H9 (cell line): ENCODE measurements around the gene KRTAP10-6. TPM values are rescaled to one million over a fixed set of nuclear protein-coding genes. Genes with fewer than 3 reads are reported as not detected.

Experiments used
- DNase-seq: peaks from one replicate; pipeline ENCODE4 v3.0.0-alpha.2; 2017
- H2AFZ ChIP-seq: one replicate; pipeline ENCODE4 v1.6.1; 2013; ENCODE audit warnings: mild to moderate bottlenecking, low read length, control low read depth, moderate library complexity
- H2AK5ac ChIP-seq: 2 replicates; pipeline ENCODE4 v1.6.1; 2013; ENCODE audit warnings: low read length, control low read depth, mixed read lengths; ENCODE audit not compliant: insufficient read length
- H2BK120ac ChIP-seq: one replicate; pipeline ENCODE4 v1.6.1; 2013; ENCODE audit warnings: low read depth, mild to moderate bottlenecking, low read length, control low read depth, inconsistent platforms; ENCODE audit not compliant: poor library complexity, severe bottlenecking
- H2BK12ac ChIP-seq: 2 replicates; pipeline ENCODE4 v1.6.1; 2013; ENCODE audit warnings: low read length, control low read depth, mixed read lengths, low read depth; ENCODE audit not compliant: insufficient read length
- H2BK15ac ChIP-seq: 2 replicates; pipeline ENCODE4 v1.6.1; 2013; ENCODE audit warnings: low read depth, low read length, control low read depth
- H2BK20ac ChIP-seq: one replicate; pipeline ENCODE4 v1.6.1; 2013; ENCODE audit warnings: low read depth, mild to moderate bottlenecking, low read length, control low read depth, inconsistent platforms; ENCODE audit not compliant: poor library complexity, severe bottlenecking
- H2BK5ac ChIP-seq: 2 replicates; pipeline ENCODE4 v1.6.1; 2013; ENCODE audit warnings: low read length, control low read depth, mixed read lengths; ENCODE audit not compliant: insufficient read length
- H3K14ac ChIP-seq: 2 replicates; pipeline ENCODE4 v1.6.1; 2013; ENCODE audit warnings: low read length, control low read depth; ENCODE audit not compliant: insufficient read depth
- H3K18ac ChIP-seq: 2 replicates; pipeline ENCODE4 v1.6.1; 2013; ENCODE audit warnings: low read depth, mild to moderate bottlenecking, mixed read lengths, low read length, control low read depth; ENCODE audit not compliant: insufficient read length
- H3K23ac ChIP-seq: 2 replicates; pipeline ENCODE4 v1.6.1; 2013; ENCODE audit warnings: low read length, control low read depth, mixed read lengths, low read depth; ENCODE audit not compliant: insufficient read length
- H3K23me2 ChIP-seq: 2 replicates; pipeline ENCODE4 v1.6.1; 2013; ENCODE audit warnings: low read depth, mild to moderate bottlenecking, mixed read lengths, low read length, control low read depth; ENCODE audit not compliant: insufficient read length, poor library complexity, severe bottlenecking
- H3K27ac ChIP-seq: 2 replicates; pipeline ENCODE4 v1.5.1; 2013; ENCODE audit warnings: low read length, control low read depth, mixed read lengths, low read depth; ENCODE audit not compliant: insufficient read length
- H3K27me3 ChIP-seq: 2 replicates; pipeline ENCODE4 v1.6.1; 2013; ENCODE audit warnings: low read length, control low read depth, inconsistent platforms; ENCODE audit not compliant: insufficient read depth
- H3K4ac ChIP-seq: 2 replicates; pipeline ENCODE4 v1.6.1; 2013; ENCODE audit warnings: low read depth, mild to moderate bottlenecking, control low read depth, inconsistent platforms, low read length, moderate library complexity
- H3K4me1 ChIP-seq: 2 replicates; pipeline ENCODE4 v1.6.1; 2013; ENCODE audit warnings: low read length, control low read depth, inconsistent platforms; ENCODE audit not compliant: insufficient read depth
- H3K4me2 ChIP-seq: 2 replicates; pipeline ENCODE4 v1.6.1; 2013; ENCODE audit warnings: low read length, control low read depth, mixed read lengths; ENCODE audit not compliant: insufficient read length, insufficient read depth
- H3K56ac ChIP-seq: 2 replicates; pipeline ENCODE4 v1.6.1; 2013; ENCODE audit warnings: low read depth, mild to moderate bottlenecking, mixed read lengths, low read length, control low read depth; ENCODE audit not compliant: insufficient read length
- H3K79me1 ChIP-seq: 2 replicates; pipeline ENCODE4 v1.6.1; 2013; ENCODE audit warnings: low read depth, mild to moderate bottlenecking, moderate library complexity, low read length, control low read depth, inconsistent platforms; ENCODE audit not compliant: insufficient read depth, poor library complexity, severe bottlenecking
- H3K79me2 ChIP-seq: 2 replicates; pipeline ENCODE4 v1.6.1; 2013; ENCODE audit warnings: low read length, control low read depth, inconsistent platforms; ENCODE audit not compliant: insufficient read depth
- H3K9ac ChIP-seq: 2 replicates; pipeline ENCODE4 v1.6.1; 2013; ENCODE audit warnings: low read length, control low read depth, mixed read lengths; ENCODE audit not compliant: insufficient read length; ENCODE audit errors: extremely low read depth
- H3K9me3 ChIP-seq: one replicate; pipeline ENCODE4 v1.6.1; 2013; ENCODE audit warnings: low read depth, low read length, inconsistent platforms; ENCODE audit not compliant: control insufficient read depth
- H3T11ph ChIP-seq: one replicate; pipeline ENCODE4 v1.6.1; 2013; ENCODE audit warnings: mild to moderate bottlenecking, low read length, control low read depth, inconsistent platforms
- H4K20me1 ChIP-seq: one replicate; pipeline ENCODE4 v1.6.1; 2013; ENCODE audit not compliant: control insufficient read depth, insufficient read length, insufficient read depth
- H4K5ac ChIP-seq: 2 replicates; pipeline ENCODE4 v1.6.1; 2013; ENCODE audit warnings: low read depth, mild to moderate bottlenecking, mixed read lengths, low read length, control low read depth; ENCODE audit not compliant: insufficient read length
- H4K8ac ChIP-seq: replicated peaks from 2 replicates; pipeline ENCODE4 v1.6.1; 2013; ENCODE audit warnings: low read length, control low read depth, mixed read lengths, low read depth; ENCODE audit not compliant: insufficient read length
- H4K91ac ChIP-seq: 2 replicates; pipeline ENCODE4 v1.6.1; 2013; ENCODE audit warnings: low read depth, mild to moderate bottlenecking, moderate library complexity, mixed read lengths, low read length, control low read depth; ENCODE audit not compliant: insufficient read length
- H3K27ac Mint-ChIP-seq, 3 experiments: 2 replicates in 2 of 3; 3 replicates in 1 of 3; pipeline ENCODE4 v1.8.0; 2020 to 2021; ENCODE audit warnings: mixed read lengths in 3 of 3, mild to moderate bottlenecking in 1 of 3, moderate library complexity in 1 of 3
- H3K27me3 Mint-ChIP-seq: 2 replicates; pipeline ENCODE4 v1.8.0; 2021; ENCODE audit warnings: low read depth, mild to moderate bottlenecking, moderate library complexity, mixed read lengths
- H3K36me3 Mint-ChIP-seq, 3 experiments: 2 replicates in 2 of 3; 3 replicates in 1 of 3; pipeline ENCODE4 v1.8.0; 2020 to 2021; ENCODE audit warnings: low read depth in 3 of 3, mixed read lengths in 3 of 3; ENCODE audit not compliant: insufficient read depth in 1 of 3
- H3K4me1 Mint-ChIP-seq, 2 experiments: 2 replicates each; pipeline ENCODE4 v1.8.0; 2020; ENCODE audit warnings: mixed read lengths in 2 of 2
- H3K4me3 Mint-ChIP-seq, 2 experiments: 2 replicates in 1 of 2; 3 replicates in 1 of 2; pipeline ENCODE4 v1.8.0; 2020 to 2021; ENCODE audit warnings: mild to moderate bottlenecking in 2 of 2, mixed read lengths in 2 of 2, moderate library complexity in 1 of 2
- H3K9me3 Mint-ChIP-seq, 2 experiments: 2 replicates in 1 of 2; 3 replicates in 1 of 2; pipeline ENCODE4 v1.8.0; 2020; ENCODE audit warnings: mild to moderate bottlenecking in 2 of 2, mixed read lengths in 2 of 2, moderate library complexity in 1 of 2
- WGBS: extraction: QIAGEN DNeasy Blood & Tissue Kit; methylation state at CpG from one replicate; pipeline ENCODE4 v1.1.7; 2013; ENCODE audit warnings: missing lambda C conversion rate, low lambda C conversion rate, mixed read lengths; ENCODE audit not compliant: insufficient read length; ENCODE audit errors: extremely low coverage; 5-methylcytosine and 5-hydroxymethylcytosine counted together
- total RNA-seq: library from RNA; stranded (reverse); gene quantifications from 2 replicates; pipeline ENCODE4 v1.2.1, GENCODE V29; 2021
- TF ChIP-seq, protein P1 (sequence below): fragments of 200-600 bp; sonication (generic); conservative IDR thresholded peaks from 3 replicates; pipeline ENCODE4 v1.8.0; 2021; ENCODE audit warnings: antibody characterized with exemption, mild to moderate bottlenecking

Gene KRTAP10-6
- total RNA-seq, 1 experiment from 2014 or later = not detected

DNA sequence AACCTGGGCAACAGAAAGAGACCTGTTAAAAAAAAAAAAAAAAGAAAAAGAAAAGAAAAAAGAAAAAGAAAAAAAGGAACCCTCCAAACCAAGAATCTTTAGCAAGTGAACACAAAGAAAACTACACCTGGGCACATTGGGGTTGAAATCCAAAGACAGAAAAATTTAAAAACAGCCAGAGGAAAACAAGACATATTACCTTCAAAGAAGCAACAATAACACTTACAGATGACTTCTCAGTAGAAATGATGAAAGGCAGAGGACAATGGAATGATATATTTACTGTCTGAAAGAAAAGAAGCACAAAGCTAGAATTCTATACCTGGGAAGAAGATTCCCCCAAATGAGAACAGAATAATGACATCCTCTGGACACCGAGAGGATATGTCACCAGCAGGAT is 49.6 kb downstream of the KRTAP10-6 start:
- H3T11ph ChIP-seq = no peak overlapping the region
- no peaks in the 10 kb centered on the region for H3K79me1 ChIP-seq
- H3K4me2 ChIP-seq = no peak overlapping the region
- no peaks in the 10 kb centered on the region for H3K27me3 ChIP-seq
- H3K56ac ChIP-seq = no peak overlapping the region
- Mint-ChIP-seq H3K27me3 (no peaks in the 10 kb centered on the region; the same call in none of the 2 replicates), H3K4me3 (no peak overlapping the region), H3K27ac (no peak overlapping the region), H3K4me1 (peaks cover 2 to 5% of the 10 kb centered on the region in 2 experiments), H3K36me3 (peaks cover 0 to 18% (median 9%) of the 10 kb centered on the region in 3 experiments; a peak in 3 of 7 replicates), H3K9me3 (peaks cover 10 to 20% of the 10 kb centered on the region in 2 experiments; a peak in 4 of 5 replicates)
- H4K91ac ChIP-seq = no peak overlapping the region
- H4K20me1 ChIP-seq = no peaks in the 10 kb centered on the region
- no peak overlapping the region for H3K4ac ChIP-seq
- H3K9me3 ChIP-seq = no peaks in the 10 kb centered on the region
- H3K14ac ChIP-seq = no peak overlapping the region
- no CpG with 5 or more reads among the region's 1 CpG for WGBS
- no peak overlapping the region for H3K23ac ChIP-seq
- H3K79me2 ChIP-seq = no peaks in the 10 kb centered on the region
- H2BK12ac ChIP-seq = no peak overlapping the region
- no peak overlapping the region for H2BK5ac ChIP-seq
- H4K5ac ChIP-seq = no peak overlapping the region
- H3K23me2 ChIP-seq = no peaks in the 10 kb centered on the region
- no peak overlapping the region for H2AFZ ChIP-seq
- H2BK20ac ChIP-seq = no peak overlapping the region
- H4K8ac ChIP-seq = no peak overlapping the region
- no peak overlapping the region for H3K9ac ChIP-seq
- TF ChIP-seq, protein P1, sequence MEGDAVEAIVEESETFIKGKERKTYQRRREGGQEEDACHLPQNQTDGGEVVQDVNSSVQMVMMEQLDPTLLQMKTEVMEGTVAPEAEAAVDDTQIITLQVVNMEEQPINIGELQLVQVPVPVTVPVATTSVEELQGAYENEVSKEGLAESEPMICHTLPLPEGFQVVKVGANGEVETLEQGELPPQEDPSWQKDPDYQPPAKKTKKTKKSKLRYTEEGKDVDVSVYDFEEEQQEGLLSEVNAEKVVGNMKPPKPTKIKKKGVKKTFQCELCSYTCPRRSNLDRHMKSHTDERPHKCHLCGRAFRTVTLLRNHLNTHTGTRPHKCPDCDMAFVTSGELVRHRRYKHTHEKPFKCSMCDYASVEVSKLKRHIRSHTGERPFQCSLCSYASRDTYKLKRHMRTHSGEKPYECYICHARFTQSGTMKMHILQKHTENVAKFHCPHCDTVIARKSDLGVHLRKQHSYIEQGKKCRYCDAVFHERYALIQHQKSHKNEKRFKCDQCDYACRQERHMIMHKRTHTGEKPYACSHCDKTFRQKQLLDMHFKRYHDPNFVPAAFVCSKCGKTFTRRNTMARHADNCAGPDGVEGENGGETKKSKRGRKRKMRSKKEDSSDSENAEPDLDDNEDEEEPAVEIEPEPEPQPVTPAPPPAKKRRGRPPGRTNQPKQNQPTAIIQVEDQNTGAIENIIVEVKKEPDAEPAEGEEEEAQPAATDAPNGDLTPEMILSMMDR = no peak
- no peak overlapping the region for H2BK120ac ChIP-seq
- DNase-seq = no peak
- no peaks in the 10 kb centered on the region for H3K4me1 ChIP-seq
- H3K18ac ChIP-seq = no peak overlapping the region
- no peak overlapping the region for H3K27ac ChIP-seq
- no peak overlapping the region for H2BK15ac ChIP-seq
- H2AK5ac ChIP-seq = no peak overlapping the region

Other genes starting within 250 kb of the KRTAP10-6 start
- 0.11 and 0.68 TPM in 2 replicates for gene TRPM2, start 238.9 kb downstream of the KRTAP10-6 start, total RNA-seq
- 2.6 and 3.1 TPM in 2 replicates for gene LRRC3, start 137.0 kb downstream of the KRTAP10-6 start, total RNA-seq
- gene KRTAP10-1, start 52.3 kb downstream of the KRTAP10-6 start, total RNA-seq = not detected in 2 replicates
- not detected in 2 replicates for gene KRTAP10-2, start 41.0 kb downstream of the KRTAP10-6 start, total RNA-seq
- gene KRTAP10-3, start 33.7 kb downstream of the KRTAP10-6 start, total RNA-seq = not detected in 2 replicates
- not detected in 2 replicates for gene KRTAP10-4, start 18.8 kb downstream of the KRTAP10-6 start, total RNA-seq
- gene KRTAP10-5, start 11.9 kb downstream of the KRTAP10-6 start, total RNA-seq = not detected in 2 replicates
- gene KRTAP10-7, start 8.1 kb upstream of the KRTAP10-6 start, total RNA-seq = not detected in 2 replicates
- not detected in 2 replicates for gene KRTAP10-8, start 19.6 kb upstream of the KRTAP10-6 start, total RNA-seq
- not detected in 2 replicates for gene KRTAP10-9, start 34.6 kb upstream of the KRTAP10-6 start, total RNA-seq
- gene KRTAP10-10, start 44.9 kb upstream of the KRTAP10-6 start, total RNA-seq = not detected in 2 replicates
- gene KRTAP10-11, start 53.9 kb upstream of the KRTAP10-6 start, total RNA-seq = not detected in 2 replicates
- gene KRTAP12-4, start 62.2 kb upstream of the KRTAP10-6 start, total RNA-seq = not detected in 2 replicates
- gene KRTAP12-3, start 65.4 kb upstream of the KRTAP10-6 start, total RNA-seq = not detected in 2 replicates
- not detected in 2 replicates for gene KRTAP12-2, start 74.4 kb upstream of the KRTAP10-6 start, total RNA-seq
- gene KRTAP12-1, start 89.7 kb upstream of the KRTAP10-6 start, total RNA-seq = not detected in 2 replicates
- gene KRTAP10-12, start 104.7 kb upstream of the KRTAP10-6 start, total RNA-seq = not detected in 2 replicates
- gene TSPEAR, start 119.1 kb upstream of the KRTAP10-6 start, total RNA-seq = 1.2 and 1.3 TPM in 2 replicates
- gene UBE2G2, start 209.3 kb upstream of the KRTAP10-6 start, total RNA-seq = 106 and 121 TPM in 2 replicates
- gene SUMO3, start 225.6 kb upstream of the KRTAP10-6 start, total RNA-seq = 82.9 and 85.7 TPM in 2 replicates